Left hindlimb (tissue), 1 donor: ENCODE data around the gene GRID2IP.
A peak's percentile ranks its signal among the peaks of the same experiment; 100 is the strongest.

Source experiments
- DNase-seq: peaks from one replicate; pipeline ENCODE4 v3.0.0-alpha.2; 2018

Gene GRID2IP

GRCh38 chr7:6559896-6560295 is 8.6 kb upstream of the GRID2IP start:
- no peak for DNase-seq

- DNase-seq = no peak
These were observed 7.6 kb upstream of the GRID2IP start for GRCh38 chr7:6558837-6559236.

GRCh38 chr7:6556196-6556595 is 4.9 kb upstream of the GRID2IP start:
- no peak for DNase-seq

- no peak for DNase-seq
These were observed 3.6 kb upstream of the GRID2IP start for GRCh38 chr7:6554848-6555247.

- DNase-seq = no peak
These were observed 2.3 kb upstream of the GRID2IP start for GRCh38 chr7:6553448-6554044.

- DNase-seq = no peak
These were observed 3.9 kb downstream of the GRID2IP start for GRCh38 chr7:6547400-6547799.

- DNase-seq = no peak
These were observed 4.6 kb downstream of the GRID2IP start for GRCh38 chr7:6546498-6547251.

GRCh38 chr7:6545398-6546126 is 5.7 kb downstream of the GRID2IP start:
- no peak for DNase-seq

- no peak for DNase-seq
These were observed 8.9 kb downstream of the GRID2IP start for GRCh38 chr7:6542368-6542767.

- DNase-seq = peak; percentile 51
These were observed 14.7 kb downstream of the GRID2IP start for GRCh38 chr7:6536262-6537260.

GRCh38 chr7:6533893-6534495 is 17.3 kb downstream of the GRID2IP start:
- DNase-seq = no peak

GRCh38 chr7:6532516-6532915 is 18.7 kb downstream of the GRID2IP start:
- no peak for DNase-seq

GRCh38 chr7:6531492-6532279 is 19.6 kb downstream of the GRID2IP start:
- no peak for DNase-seq

- no peak for DNase-seq
These were observed 20.4 kb downstream of the GRID2IP start for GRCh38 chr7:6530626-6531491.

GRCh38 chr7:6529643-6530042 is 21.6 kb downstream of the GRID2IP start:
- no peak for DNase-seq

- DNase-seq = no peak
These were observed 22.7 kb downstream of the GRID2IP start for GRCh38 chr7:6528401-6529130.

GRCh38 chr7:6526997-6527378 is 24.3 kb downstream of the GRID2IP start:
- DNase-seq = no peak

- no peak for DNase-seq
These were observed 30.9 kb downstream of the GRID2IP start for GRCh38 chr7:6520163-6520981.
